ENCODE results near the gene CYTH1.

Gene CYTH1

GRCh38 chr17:78645421-78646295, 136.4 kb downstream of the CYTH1 start:
- Histone ChIP-seq H2AFZ (ENCODE audit: low read length) (no peak overlapping the region), H3K4me3 (ENCODE audit: low read depth, low read length, poor library complexity, severe bottlenecking) (no peak overlapping the region), H3K4me2 (ENCODE audit: low read length) (peak overlapping the region; percentile 14; the same call in 1 of the 2 replicates), H3K9ac (ENCODE audit: low read length) (no peak overlapping the region), H4K20me1 (ENCODE audit: insufficient read depth, low read length) (no peaks in the 10 kb centered on the region), H3K27ac (ENCODE audit: low read depth, low read length, poor library complexity, severe bottlenecking) (no peak overlapping the region), H3K79me2 (ENCODE audit: insufficient read depth, low read length) (no peaks in the 10 kb centered on the region), H3K9me2 (ENCODE audit: low read depth, low read length) (no peaks in the 10 kb centered on the region), H3K27me3 (ENCODE audit: insufficient read depth, low read length) (peaks cover 26% of the 10 kb centered on the region; the same call in 1 of the 2 replicates), H3F3A (ENCODE audit: insufficient read depth, low read length) (no peaks in the 10 kb centered on the region), H3K36me3 (ENCODE audit: insufficient read depth, low read length) (no peaks in the 10 kb centered on the region), H3K4me1 (ENCODE audit: insufficient read depth, low read length, severe bottlenecking) (no peaks in the 10 kb centered on the region), H3K9me3 (ENCODE audit: low read length) (peaks cover 4% of the 10 kb centered on the region; the same call in 1 of the 2 replicates)
- TF ChIP-seq CTCF (IDR thresholded peaks at IDR 0.05; ENCODE audit: low read length) (no peak), EZH2 (IDR thresholded peaks at IDR 0.05; ENCODE audit: borderline replicate concordance, low read length) (no peak)

- no peak overlapping the region for H3K27ac ChIP-seq (ENCODE audit: low read depth, low read length, poor library complexity, severe bottlenecking)
- H3F3A ChIP-seq (ENCODE audit: insufficient read depth, low read length): no peaks in the 10 kb centered on the region
- H3K36me3 ChIP-seq (ENCODE audit: insufficient read depth, low read length): no peaks in the 10 kb centered on the region
- no peak overlapping the region for H3K9ac ChIP-seq (ENCODE audit: low read length)
- no peak for TF ChIP-seq EZH2 (IDR thresholded peaks at IDR 0.05; ENCODE audit: borderline replicate concordance, low read length)
- TF ChIP-seq CTCF (IDR thresholded peaks at IDR 0.05; ENCODE audit: low read length): no peak
- no peak overlapping the region for H3K4me2 ChIP-seq (ENCODE audit: low read length)
- H3K27me3 ChIP-seq (ENCODE audit: insufficient read depth, low read length): peaks cover 23% of the 10 kb centered on the region; the same call in 1 of the 2 replicates
- no peaks in the 10 kb centered on the region for H3K79me2 ChIP-seq (ENCODE audit: insufficient read depth, low read length)
- no peak overlapping the region for H3K4me3 ChIP-seq (ENCODE audit: low read depth, low read length, poor library complexity, severe bottlenecking)
- no peaks in the 10 kb centered on the region for H4K20me1 ChIP-seq (ENCODE audit: insufficient read depth, low read length)
- H2AFZ ChIP-seq (ENCODE audit: low read length): no peak overlapping the region
- peaks cover 4% of the 10 kb centered on the region; the same call in 1 of the 2 replicates for H3K9me3 ChIP-seq (ENCODE audit: low read length)
- no peaks in the 10 kb centered on the region for H3K9me2 ChIP-seq (ENCODE audit: low read depth, low read length)
- no peaks in the 10 kb centered on the region for H3K4me1 ChIP-seq (ENCODE audit: insufficient read depth, low read length, severe bottlenecking)
These were observed 137.1 kb downstream of the CYTH1 start for GRCh38 chr17:78644931-78645351.

GRCh38 chr17:78644224-78644623, 137.8 kb downstream of the CYTH1 start:
- H3K9ac ChIP-seq (ENCODE audit: low read length): no peak overlapping the region
- TF ChIP-seq EZH2 (IDR thresholded peaks at IDR 0.05; ENCODE audit: borderline replicate concordance, low read length) (no peak), CTCF (IDR thresholded peaks at IDR 0.05; ENCODE audit: low read length) (no peak)

More at GRCh38 chr17:78644224-78644623, 137.8 kb downstream of the CYTH1 start:
- H3K4me1 ChIP-seq (ENCODE audit: insufficient read depth, low read length, severe bottlenecking): no peaks in the 10 kb centered on the region
- no peaks in the 10 kb centered on the region for H3K79me2 ChIP-seq (ENCODE audit: insufficient read depth, low read length)
- H3K4me2 ChIP-seq (ENCODE audit: low read length): no peak overlapping the region
- no peak overlapping the region for H2AFZ ChIP-seq (ENCODE audit: low read length)
- H3K4me3 ChIP-seq (ENCODE audit: low read depth, low read length, poor library complexity, severe bottlenecking): no peak overlapping the region
- H3K27me3 ChIP-seq (ENCODE audit: insufficient read depth, low read length): peaks cover 19% of the 10 kb centered on the region; the same call in 1 of the 2 replicates
- H3K27ac ChIP-seq (ENCODE audit: low read depth, low read length, poor library complexity, severe bottlenecking): no peak overlapping the region
- H4K20me1 ChIP-seq (ENCODE audit: insufficient read depth, low read length): no peaks in the 10 kb centered on the region
- no peaks in the 10 kb centered on the region for H3K9me2 ChIP-seq (ENCODE audit: low read depth, low read length)
- no peaks in the 10 kb centered on the region for H3F3A ChIP-seq (ENCODE audit: insufficient read depth, low read length)
- peaks cover 4% of the 10 kb centered on the region; the same call in 1 of the 2 replicates for H3K9me3 ChIP-seq (ENCODE audit: low read length)
- H3K36me3 ChIP-seq (ENCODE audit: insufficient read depth, low read length): no peaks in the 10 kb centered on the region
